GM12874 (cell line): ENCODE results near the gene CACNG3.

Experiments used
- CTCF ChIP-seq: IDR thresholded peaks from 2 replicates; pipeline ENCODE4 v1.5.1; 2011; ENCODE audit warnings: low read depth, mild to moderate bottlenecking, control low read depth, low read length, moderate library complexity; ENCODE audit not compliant: insufficient read depth

The CACNG3 gene

DNA sequence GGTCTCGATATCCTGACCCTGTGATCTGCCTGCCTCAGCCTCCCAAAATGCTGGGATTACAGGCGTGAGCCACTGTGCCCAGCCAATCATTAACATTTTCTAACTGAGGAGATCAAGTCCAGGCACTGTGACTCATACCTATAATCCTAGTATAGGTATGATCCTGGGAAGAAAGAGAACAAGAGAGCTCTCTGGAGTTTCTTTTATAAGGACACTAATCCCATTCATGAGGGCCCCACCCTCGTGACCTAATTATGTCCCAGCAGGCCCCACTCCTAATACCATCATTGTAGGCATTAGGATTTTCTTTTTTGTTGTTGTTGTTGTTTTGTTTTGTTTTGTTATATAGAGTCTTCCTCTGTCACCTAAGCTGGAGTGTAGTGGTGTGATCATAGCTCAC, 80.4 kb downstream of the CACNG3 start:
- TF ChIP-seq CTCF: no peak

GRCh38 chr16:24337013-24337412, 80.9 kb downstream of the CACNG3 start:
- TF ChIP-seq CTCF: no peak

GRCh38 chr16:24344784-24345183, 88.6 kb downstream of the CACNG3 start:
- no peak for TF ChIP-seq CTCF

DNA sequence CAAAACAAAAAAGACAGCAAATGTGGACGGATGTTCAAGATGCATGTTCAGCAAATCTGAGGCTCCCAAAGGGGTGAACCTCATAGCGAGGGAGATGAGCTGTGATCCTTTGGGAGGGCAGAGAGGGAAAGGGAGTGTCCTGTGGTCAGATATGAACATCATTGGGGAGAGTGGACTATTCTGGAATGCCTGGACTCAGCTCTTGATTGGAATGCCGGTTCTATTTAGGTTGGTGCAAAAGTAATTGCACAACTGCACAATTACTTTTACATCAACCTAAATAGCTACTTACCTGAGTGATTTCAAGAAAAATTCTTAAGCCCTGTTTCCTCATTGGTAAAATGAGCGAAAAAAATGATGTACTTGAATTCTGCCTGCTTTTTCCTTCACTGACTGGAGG, 89.6 kb downstream of the CACNG3 start:
- no peak for TF ChIP-seq CTCF

- TF ChIP-seq CTCF: no peak
Observed at GRCh38 chr16:24346734-24347133, 90.6 kb downstream of the CACNG3 start.

- no peak for TF ChIP-seq CTCF
Observed at GRCh38 chr16:24347556-24347955, 91.4 kb downstream of the CACNG3 start.

- no peak for TF ChIP-seq CTCF
Observed at GRCh38 chr16:24348545-24349290, 92.6 kb downstream of the CACNG3 start.

DNA sequence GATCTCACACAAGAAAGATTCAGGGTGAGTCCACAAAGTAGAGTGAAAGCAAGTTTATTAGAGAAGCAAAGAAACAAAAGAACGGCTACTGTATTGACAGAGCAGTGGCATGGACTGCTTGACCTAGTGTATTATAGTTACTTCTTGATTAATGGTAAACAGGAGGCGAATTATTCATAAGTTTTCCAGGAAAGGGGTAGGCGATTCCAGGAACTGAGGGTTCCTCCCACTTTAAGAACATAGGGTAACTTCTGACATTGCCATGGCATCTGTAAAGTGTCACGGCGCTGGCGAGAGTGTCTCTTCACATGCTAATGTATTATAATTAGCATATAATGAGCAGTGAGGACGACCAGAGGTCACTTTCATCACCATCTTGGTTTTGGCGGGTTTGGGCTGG, 93.2 kb downstream of the CACNG3 start:
- no peak for TF ChIP-seq CTCF
